HG02610 (cell line): Measurements from ENCODE around the gene NAV2.
"Not testable (repeated sequence)": the region's sequence is repeated elsewhere in the genome, so short reads cannot be mapped to it uniquely, and the experiment has no call there.

Source experiments
- ATAC-seq: cut with Tn5 transposase; IDR thresholded peaks from one replicate; pipeline ENCODE4 v1.9.1; 2021; ENCODE audit warnings: mild to moderate bottlenecking, moderate library complexity; ENCODE audit not compliant: unreplicated experiment

NAV2 gene

GRCh38 chr11:19917069-19917468 is 204.4 kb downstream of the NAV2 start:
- ATAC-seq, result no peak

DNA sequence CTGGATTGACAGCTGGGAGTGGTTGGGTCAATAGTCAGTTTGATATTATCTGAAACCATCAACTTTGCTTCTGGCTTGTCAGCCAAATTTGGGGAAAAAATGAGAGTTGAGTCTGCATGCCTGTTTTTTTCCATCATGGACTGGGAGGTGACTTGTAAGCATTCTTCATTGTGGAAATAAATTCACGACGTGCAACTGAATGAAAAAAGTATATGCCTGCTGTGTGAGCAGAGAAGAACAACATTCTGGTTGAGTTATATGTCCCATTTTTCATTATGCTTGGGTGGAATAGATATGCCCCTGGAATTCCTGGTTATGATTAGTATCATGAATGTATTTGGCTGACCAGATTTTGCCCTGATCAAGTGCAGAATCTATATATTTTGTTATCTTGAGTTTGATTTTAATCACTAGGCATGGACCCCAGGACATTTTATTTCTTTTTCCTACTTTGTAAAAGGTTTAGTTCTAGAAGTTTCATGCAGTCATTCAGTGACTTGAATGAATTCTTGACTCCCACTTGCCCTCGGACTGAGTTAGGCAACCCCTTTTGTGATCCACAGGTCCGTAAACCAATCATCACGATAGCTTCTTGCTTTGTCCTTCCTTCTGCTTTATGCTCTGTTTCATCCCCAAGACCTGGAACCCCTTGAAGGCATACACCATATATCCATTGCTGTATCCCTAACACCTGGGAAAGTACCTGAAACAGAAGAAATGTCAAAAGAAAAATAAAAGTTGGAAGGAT is 205.8 kb downstream of the NAV2 start:
- no peak for ATAC-seq

DNA sequence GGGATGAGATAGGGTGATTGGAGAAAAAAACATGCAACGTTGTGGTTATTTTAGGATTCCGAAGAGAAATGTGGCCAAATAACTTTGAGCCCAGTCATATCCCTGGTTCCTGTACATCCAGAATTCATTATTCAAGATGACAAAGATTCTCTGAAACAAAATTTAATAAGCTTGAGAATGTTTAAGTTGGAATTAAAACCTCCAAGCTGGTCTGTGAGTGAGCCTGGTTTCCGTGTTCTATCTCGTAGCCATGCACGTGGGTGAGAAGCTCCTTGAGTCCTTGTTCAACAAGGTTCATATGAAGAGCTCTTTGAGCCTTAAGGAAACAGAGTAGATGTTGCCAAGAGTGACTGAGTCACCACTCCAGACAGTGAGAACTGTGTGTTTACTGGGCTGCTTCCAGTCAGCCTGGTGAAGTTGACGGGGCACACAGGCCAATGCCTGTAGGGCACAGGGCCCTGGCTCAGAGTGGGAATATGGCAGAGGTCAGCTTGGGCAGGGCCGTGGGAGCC is 206.5 kb downstream of the NAV2 start:
- no peak for ATAC-seq

DNA sequence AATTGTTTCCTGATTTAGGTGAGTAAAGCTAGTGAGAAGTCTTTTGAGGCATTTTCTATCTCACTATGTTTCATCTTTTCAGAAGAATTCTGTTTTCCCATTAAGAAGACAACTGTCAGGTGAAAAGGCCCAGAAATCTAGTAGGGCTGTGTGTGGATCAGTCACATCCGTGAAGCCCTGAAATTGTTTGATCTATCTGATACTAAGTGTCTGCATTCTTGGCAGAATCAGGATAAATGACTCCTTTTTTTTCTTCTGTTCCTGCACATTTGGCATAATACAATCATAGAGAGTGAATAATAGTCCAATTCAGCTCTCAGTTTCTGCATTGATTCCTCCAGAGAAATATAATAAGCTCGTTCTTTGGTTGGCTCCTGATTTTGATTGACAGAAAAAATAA is 208.3 kb downstream of the NAV2 start:
- ATAC-seq, result no peak

DNA sequence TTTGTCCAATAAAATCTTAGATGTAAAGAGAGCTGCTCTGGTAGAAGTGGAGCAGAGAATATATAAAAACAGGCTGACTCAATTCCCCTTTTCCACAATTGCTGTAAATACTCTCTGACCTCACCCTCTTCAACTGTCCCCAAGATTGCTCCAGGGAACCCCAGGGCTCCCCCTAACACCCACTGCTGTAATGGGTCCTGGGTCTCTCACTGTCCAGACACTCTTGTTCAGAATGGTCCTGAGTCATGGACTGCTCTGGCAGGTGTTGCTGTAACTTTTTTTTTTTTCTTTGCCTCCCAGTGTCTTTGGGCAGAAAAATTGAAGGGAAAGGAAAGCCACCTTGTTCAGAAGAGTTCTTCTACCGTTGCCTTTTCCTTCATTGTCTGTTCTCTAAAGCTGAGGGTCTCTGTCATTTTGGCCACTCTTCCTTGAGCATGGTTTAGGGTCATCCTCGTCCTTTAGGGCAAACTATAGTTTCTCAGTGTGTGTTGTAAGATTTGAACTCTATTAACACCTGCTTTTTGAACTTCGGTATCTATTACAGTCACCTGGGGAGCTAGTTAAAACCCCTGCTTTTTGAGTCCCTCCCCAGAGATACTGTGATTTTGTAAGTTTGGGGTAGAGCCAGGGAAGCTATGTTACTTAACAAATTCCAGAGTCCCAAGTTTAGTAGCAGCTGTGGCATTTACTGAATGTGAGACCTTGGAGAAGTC is 209.5 kb downstream of the NAV2 start:
- ATAC-seq, result no peak

DNA sequence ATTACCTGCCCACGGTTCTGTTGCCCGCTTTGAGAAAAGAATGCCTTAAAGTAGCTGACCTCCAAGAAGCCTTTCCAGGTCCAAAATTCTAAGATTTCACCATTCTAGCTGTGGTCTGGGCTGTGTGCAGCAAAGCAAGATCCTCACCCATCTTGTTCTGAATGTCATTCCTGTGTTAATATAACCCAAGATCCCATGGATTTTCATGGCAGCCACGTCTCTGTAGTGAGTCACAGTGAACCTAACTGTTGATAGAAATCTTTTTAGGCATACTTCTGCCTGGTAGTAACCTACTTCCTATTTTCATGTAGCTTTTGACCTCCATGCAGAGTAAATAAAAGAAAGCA is 210.0 kb downstream of the NAV2 start:
- no peak for ATAC-seq

GRCh38 chr11:19923626-19924025 is 211.0 kb downstream of the NAV2 start:
- no peak for ATAC-seq

GRCh38 chr11:19924311-19924710 is 211.7 kb downstream of the NAV2 start:
- ATAC-seq, result no peak

GRCh38 chr11:19924716-19925115 is 212.1 kb downstream of the NAV2 start:
- no peak for ATAC-seq

DNA sequence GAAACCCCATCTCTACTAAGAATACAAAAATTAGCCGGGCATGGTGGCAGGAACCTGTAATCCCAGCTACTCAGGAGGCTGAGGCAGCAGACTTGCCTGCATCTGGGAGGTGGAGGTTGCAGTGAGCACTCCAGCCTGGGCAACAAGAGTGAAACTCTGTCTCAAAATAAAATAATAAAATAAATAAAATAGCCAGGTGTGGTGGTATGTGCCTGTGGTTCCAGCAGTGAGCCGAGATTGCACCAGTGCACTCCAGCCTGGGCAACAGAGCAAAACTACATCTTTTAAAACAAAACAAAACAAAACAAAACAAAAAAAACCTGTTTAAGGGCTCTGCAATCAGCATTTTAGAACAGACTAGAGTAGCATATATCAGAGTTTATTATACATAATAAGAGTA is 214.8 kb downstream of the NAV2 start:
- not testable (repeated sequence) for ATAC-seq

- ATAC-seq, result no peak
Measured at GRCh38 chr11:19929147-19929546, 216.5 kb downstream of the NAV2 start.

DNA sequence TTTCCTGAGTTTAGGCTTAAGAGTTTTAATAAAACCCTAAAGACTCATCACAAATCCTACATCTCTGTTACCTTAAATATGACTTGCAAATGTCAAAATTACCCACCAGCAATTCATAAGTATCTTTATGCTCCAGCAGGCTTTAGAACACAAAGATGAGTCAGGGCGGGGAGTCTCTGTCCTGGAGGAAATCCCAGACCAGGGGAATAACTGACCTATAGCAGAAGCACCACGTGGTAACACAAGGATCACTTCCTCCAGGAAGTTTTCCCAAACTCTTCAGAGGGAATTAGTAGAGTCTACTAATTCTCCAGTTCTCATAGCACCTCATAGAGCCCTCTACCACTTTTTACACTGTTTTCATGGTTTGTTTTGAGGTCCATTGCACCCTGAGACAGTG is 217.0 kb downstream of the NAV2 start:
- ATAC-seq, result no peak

- no peak for ATAC-seq
Measured at GRCh38 chr11:19931141-19931770, 218.6 kb downstream of the NAV2 start.

DNA sequence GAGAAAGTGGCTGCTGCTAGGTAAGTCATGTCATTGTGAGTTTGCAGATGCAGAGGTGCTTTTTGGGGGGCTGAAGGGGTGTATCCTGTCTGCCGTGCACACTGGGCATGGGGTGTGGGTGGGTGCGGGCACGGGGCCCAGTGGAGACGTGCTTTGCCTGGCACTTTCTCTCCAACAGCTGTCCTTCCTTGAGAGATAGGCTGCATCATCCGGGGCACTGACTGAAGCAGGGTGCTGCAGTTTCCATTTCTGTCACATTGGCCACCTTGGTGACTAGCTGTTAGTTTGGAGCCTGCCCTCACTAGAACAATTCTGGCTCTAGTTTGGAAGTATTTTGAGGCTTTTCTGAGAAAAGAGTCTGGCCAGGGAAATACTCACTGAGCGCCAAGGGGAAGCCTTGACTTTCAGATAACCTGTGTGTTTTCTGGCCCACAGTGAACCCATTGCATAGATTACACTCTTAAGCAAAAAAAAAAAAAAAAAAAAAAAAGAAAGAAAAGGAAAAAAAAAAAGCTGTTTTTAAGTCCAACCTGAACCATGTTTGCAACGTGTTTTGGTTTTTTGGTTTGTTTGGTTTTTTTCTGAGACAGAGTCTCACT is 219.2 kb downstream of the NAV2 start:
- no peak for ATAC-seq

DNA sequence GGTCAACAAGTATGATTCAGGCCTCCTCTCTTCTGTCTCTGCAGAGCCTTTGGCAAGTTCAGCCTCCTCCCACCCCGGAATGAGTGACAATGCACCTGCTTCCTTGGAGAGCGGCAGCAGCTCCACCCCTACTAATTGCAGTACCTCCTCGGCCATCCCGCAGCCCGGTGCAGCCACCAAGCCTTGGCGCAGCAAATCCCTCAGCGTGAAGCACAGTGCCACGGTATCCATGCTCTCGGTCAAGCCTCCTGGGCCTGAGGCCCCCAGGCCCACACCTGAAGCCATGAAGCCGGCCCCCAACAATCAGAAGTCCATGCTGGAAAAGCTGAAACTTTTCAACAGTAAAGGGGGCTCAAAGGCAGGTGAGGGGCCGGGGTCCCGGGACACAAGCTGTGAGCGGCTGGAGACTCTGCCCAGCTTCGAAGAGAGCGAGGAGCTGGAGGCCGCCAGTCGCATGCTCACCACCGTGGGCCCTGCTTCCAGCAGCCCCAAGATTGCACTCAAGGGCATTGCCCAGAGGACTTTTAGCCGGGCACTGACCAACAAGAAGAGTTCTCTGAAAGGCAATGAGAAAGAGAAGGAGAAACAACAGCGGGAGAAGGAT is 220.6 kb downstream of the NAV2 start:
- ATAC-seq, result no peak

DNA sequence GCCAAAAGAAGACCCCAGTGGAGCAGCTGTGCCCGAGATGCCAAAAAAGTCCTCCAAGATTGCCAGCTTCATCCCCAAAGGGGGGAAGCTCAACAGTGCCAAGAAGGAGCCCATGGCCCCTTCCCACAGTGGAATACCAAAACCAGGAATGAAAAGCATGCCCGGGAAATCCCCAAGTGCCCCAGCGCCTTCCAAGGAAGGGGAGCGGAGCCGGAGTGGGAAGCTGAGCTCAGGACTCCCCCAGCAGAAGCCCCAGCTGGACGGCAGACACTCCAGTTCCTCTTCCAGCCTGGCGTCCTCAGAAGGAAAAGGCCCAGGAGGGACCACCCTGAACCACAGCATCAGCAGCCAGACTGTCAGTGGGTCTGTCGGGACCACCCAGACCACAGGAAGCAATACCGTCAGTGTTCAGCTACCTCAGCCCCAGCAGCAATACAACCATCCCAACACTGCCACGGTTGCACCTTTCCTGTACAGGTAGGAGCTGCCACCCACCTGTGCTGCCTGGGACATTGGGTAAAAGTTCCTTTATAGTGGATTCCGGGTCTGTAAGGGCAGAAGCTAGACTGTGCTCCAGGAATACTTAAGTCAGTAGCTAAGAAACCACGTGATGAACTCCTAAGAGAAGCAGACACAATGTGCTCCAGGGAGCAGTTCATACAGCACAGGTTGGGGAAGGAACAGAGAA is 221.3 kb downstream of the NAV2 start:
- no peak for ATAC-seq

DNA sequence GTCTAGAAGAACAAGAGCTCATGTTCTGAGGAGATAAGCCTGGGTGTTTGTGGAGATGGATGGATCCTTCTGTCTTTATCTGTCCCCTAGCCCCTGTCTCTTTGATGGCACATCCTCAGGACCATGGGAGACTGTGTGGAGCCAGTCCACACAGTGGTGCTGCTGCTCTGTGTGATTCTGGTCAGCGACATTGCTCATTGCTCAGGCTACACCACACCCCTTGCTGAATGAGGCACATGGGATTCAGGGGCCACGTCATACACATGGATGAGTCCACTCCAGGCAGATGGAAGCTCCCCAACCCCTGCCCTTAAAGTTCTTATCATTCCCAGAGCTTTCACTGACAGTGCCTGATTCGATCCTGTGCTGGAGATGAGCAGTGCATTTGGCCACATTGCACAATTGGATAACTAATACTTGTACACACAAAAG is 222.2 kb downstream of the NAV2 start:
- ATAC-seq, result no peak

DNA sequence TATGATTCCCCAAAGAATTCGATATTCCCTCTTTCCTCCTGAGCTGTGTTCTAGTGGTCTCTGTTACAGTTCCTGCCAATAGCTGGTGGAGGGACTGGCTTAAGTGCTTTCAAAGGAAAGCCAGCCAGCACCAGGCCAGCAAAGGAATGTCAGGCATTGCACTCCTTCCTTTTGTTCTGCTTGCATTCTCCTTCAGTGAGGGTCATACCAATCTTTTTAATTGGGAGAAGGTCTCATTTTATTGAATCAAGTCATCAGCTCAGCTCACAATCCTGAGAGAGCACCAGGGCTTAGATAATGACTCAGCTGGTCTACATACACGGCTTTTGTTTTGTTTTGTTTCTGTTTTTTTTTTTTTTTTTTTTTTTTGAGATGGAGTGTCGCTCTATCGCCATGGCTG is 222.9 kb downstream of the NAV2 start:
- no peak for ATAC-seq

GRCh38 chr11:19936461-19936860 is 223.8 kb downstream of the NAV2 start:
- ATAC-seq, result no peak

GRCh38 chr11:19938169-19938856 is 225.7 kb downstream of the NAV2 start:
- peak; percentile 71 for ATAC-seq
